22Rv1 (cell line): ENCODE measurements around the gene BICC1.

Experiments
- CTCF ChIP-seq: fragments of 450-650 bp; IDR thresholded peaks from 2 replicates; pipeline ENCODE4 v1.5.1; 2017; ENCODE audit warnings: mild to moderate bottlenecking
- ZFX ChIP-seq: fragments of 450-650 bp; IDR thresholded peaks from 2 replicates; pipeline ENCODE4 v1.6.1; 2017; ENCODE audit warnings: antibody characterized with exemption, borderline replicate concordance

- TF ChIP-seq CTCF (no peak), ZFX (no peak)
Observed at GRCh38 chr10:58859526-58859925, 346.9 kb downstream of the BICC1 start.
